Loucy (cell line): ENCODE data around the gene CD226.

ENCODE experiments used
- H2AFZ ChIP-seq: fragments of 200-600 bp; sonication (generic); 2 replicates; pipeline ENCODE4 v1.6.0; 2016; ENCODE audit warnings: antibody characterized with exemption, mild to moderate bottlenecking, low read length, moderate library complexity
- H3F3A ChIP-seq: fragments of 200-600 bp; 2 replicates; pipeline ENCODE4 v1.6.0; 2016; ENCODE audit warnings: antibody characterized with exemption, low read depth, mild to moderate bottlenecking
- H3K27me3 ChIP-seq: fragments of 200-600 bp; sonication (generic); 2 replicates; pipeline ENCODE4 v1.6.1; 2014; ENCODE audit warnings: low read length, mild to moderate bottlenecking; ENCODE audit not compliant: insufficient read depth, poor library complexity, severe bottlenecking
- H3K36me3 ChIP-seq: fragments of 200-600 bp; sonication (generic); 2 replicates; pipeline ENCODE4 v1.6.1; 2016; ENCODE audit warnings: low read length; ENCODE audit not compliant: insufficient read depth
- H3K4me1 ChIP-seq: fragments of 200-600 bp; sonication (generic); 2 replicates; pipeline ENCODE4 v1.5.1; 2014; ENCODE audit warnings: low read length, mild to moderate bottlenecking; ENCODE audit not compliant: insufficient read depth, poor library complexity, severe bottlenecking
- H3K4me2 ChIP-seq: fragments of 200-600 bp; sonication (generic); 2 replicates; pipeline ENCODE4 v1.6.0; 2014; ENCODE audit warnings: antibody characterized with exemption, low read length, low read depth, mild to moderate bottlenecking; ENCODE audit not compliant: poor library complexity, severe bottlenecking
- H3K4me3 ChIP-seq: fragments of 200-600 bp; sonication (generic); 2 replicates; pipeline ENCODE4 v1.5.1; 2014; ENCODE audit warnings: low read length, mild to moderate bottlenecking, mixed read lengths; ENCODE audit not compliant: poor library complexity, severe bottlenecking
- H3K79me2 ChIP-seq: fragments of 200-600 bp; sonication (generic); 2 replicates; pipeline ENCODE4 v1.6.1; 2014; ENCODE audit warnings: low read length; ENCODE audit not compliant: insufficient read depth
- H3K9ac ChIP-seq: fragments of 200-600 bp; sonication (generic); 2 replicates; pipeline ENCODE4 v1.6.0; 2014; ENCODE audit warnings: mild to moderate bottlenecking, low read depth, low read length, moderate library complexity; ENCODE audit not compliant: poor library complexity, severe bottlenecking
- H3K9me2 ChIP-seq: fragments of 200-600 bp; sonication (generic); replicated peaks from 2 replicates; pipeline ENCODE4 v1.6.1; 2016; ENCODE audit warnings: low read depth, low read length, mixed read lengths
- H3K9me3 ChIP-seq: fragments of 200-600 bp; sonication (generic); 2 replicates; pipeline ENCODE4 v1.6.1; 2014; ENCODE audit warnings: mild to moderate bottlenecking, antibody characterized with exemption, low read length, low read depth; ENCODE audit not compliant: insufficient read depth
- H4K20me1 ChIP-seq: fragments of 200-600 bp; sonication (generic); 2 replicates; pipeline ENCODE4 v1.6.0; 2014; ENCODE audit warnings: antibody characterized with exemption, low read length, mild to moderate bottlenecking; ENCODE audit not compliant: insufficient read depth, poor library complexity, severe bottlenecking
- CTCF ChIP-seq: fragments of 200-600 bp; sonication (generic); conservative IDR thresholded peaks from 2 replicates; pipeline ENCODE4 v1.5.1; 2014; ENCODE audit warnings: mild to moderate bottlenecking, antibody characterized with exemption, low read length
- EZH2phosphoT487 ChIP-seq: fragments of 200-600 bp; IDR thresholded peaks from 2 replicates; pipeline ENCODE4 v1.6.1; 2018; ENCODE audit warnings: antibody characterized with exemption, mild to moderate bottlenecking, moderate library complexity, borderline replicate concordance

The CD226 gene

GRCh38 chr18:69854455-69854854 lies 93.2 kb downstream of the CD226 start:
- no peaks in the 10 kb centered on the region for H3F3A ChIP-seq
- no peaks in the 10 kb centered on the region for H3K36me3 ChIP-seq
- H3K9me2 ChIP-seq, result no peaks in the 10 kb centered on the region
- no peak overlapping the region for H3K4me2 ChIP-seq
- no peaks in the 10 kb centered on the region for H3K9me3 ChIP-seq
- TF ChIP-seq EZH2phosphoT487 (no peak), CTCF (no peak)
- no peaks in the 10 kb centered on the region for H4K20me1 ChIP-seq
- no peak overlapping the region for H2AFZ ChIP-seq
- H3K4me3 ChIP-seq, result no peak overlapping the region
- H3K27me3 ChIP-seq, result no peaks in the 10 kb centered on the region
- no peak overlapping the region for H3K9ac ChIP-seq
- no peaks in the 10 kb centered on the region for H3K4me1 ChIP-seq
- H3K79me2 ChIP-seq, result no peaks in the 10 kb centered on the region

- Histone ChIP-seq H3K4me2 (no peak overlapping the region), H3K4me3 (no peak overlapping the region), H3K36me3 (no peaks in the 10 kb centered on the region), H3K79me2 (no peaks in the 10 kb centered on the region), H2AFZ (no peak overlapping the region), H3K9ac (no peak overlapping the region), H3K9me3 (no peaks in the 10 kb centered on the region), H4K20me1 (no peaks in the 10 kb centered on the region), H3K4me1 (no peaks in the 10 kb centered on the region), H3F3A (no peaks in the 10 kb centered on the region), H3K9me2 (no peaks in the 10 kb centered on the region), H3K27me3 (no peaks in the 10 kb centered on the region)
- TF ChIP-seq CTCF, result no peak
- no peak for TF ChIP-seq EZH2phosphoT487
Observed at GRCh38 chr18:69853051-69853450, 94.6 kb downstream of the CD226 start.

- no peaks in the 10 kb centered on the region for H3K9me3 ChIP-seq
- H4K20me1 ChIP-seq, result no peaks in the 10 kb centered on the region
- TF ChIP-seq CTCF (peak; percentile 55), EZH2phosphoT487 (no peak)
- no peaks in the 10 kb centered on the region for H3F3A ChIP-seq
- no peak overlapping the region; the same call in 1 of the 2 replicates for H2AFZ ChIP-seq
- no peaks in the 10 kb centered on the region for H3K27me3 ChIP-seq
- no peak overlapping the region for H3K9ac ChIP-seq
- H3K79me2 ChIP-seq, result no peaks in the 10 kb centered on the region
- H3K4me1 ChIP-seq, result no peaks in the 10 kb centered on the region
- no peaks in the 10 kb centered on the region for H3K36me3 ChIP-seq
- no peaks in the 10 kb centered on the region for H3K9me2 ChIP-seq
- H3K4me3 ChIP-seq, result no peak overlapping the region
- no peak overlapping the region for H3K4me2 ChIP-seq
Observed at GRCh38 chr18:69845593-69846506, 101.8 kb downstream of the CD226 start.
